Measurements from ENCODE around the gene DXO.
A peak's percentile ranks its signal among the peaks of the same experiment; 100 is the strongest.

GRCh38 chr6:31945507-31946369 lies 26.2 kb downstream of the DXO start, which contains the start of gene CFB:
- TF ChIP-seq CTCF (IDR thresholded peaks at IDR 0.05) (no peak), POLR2A (IDR thresholded peaks at IDR 0.05) (peak in 1 of 2 donors; percentile 14)

Measured in thyroid gland (tissue), 4 donors.